Measurements from ENCODE around the gene LPAR1. TPM values are rescaled to one million over a fixed set of nuclear protein-coding genes. Genes with fewer than 3 reads are reported as not detected.

Gene LPAR1
- total RNA-seq, 1 donor from 2014 or later: 23.2 TPM

DNA sequence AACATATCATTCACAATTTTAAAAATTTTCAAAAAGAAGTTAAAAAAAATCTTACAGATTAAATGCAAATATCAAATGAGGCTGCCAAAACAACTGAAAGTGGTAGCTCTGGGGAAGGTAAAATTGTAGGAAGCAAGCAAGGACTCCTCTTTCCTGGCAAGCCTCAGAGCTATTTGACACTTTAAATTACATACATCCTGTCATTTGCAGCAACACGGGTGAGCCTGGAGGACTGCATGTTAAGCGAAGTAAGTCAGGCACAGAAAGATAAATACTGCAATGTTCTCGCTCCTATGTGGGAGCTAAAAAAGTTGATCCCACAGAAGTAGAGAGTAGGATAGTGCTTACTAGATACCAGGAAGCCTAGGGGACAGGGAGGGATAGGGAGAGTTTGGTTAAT is 58.0 kb downstream of the LPAR1 start:
- TF ChIP-seq, protein P1, sequence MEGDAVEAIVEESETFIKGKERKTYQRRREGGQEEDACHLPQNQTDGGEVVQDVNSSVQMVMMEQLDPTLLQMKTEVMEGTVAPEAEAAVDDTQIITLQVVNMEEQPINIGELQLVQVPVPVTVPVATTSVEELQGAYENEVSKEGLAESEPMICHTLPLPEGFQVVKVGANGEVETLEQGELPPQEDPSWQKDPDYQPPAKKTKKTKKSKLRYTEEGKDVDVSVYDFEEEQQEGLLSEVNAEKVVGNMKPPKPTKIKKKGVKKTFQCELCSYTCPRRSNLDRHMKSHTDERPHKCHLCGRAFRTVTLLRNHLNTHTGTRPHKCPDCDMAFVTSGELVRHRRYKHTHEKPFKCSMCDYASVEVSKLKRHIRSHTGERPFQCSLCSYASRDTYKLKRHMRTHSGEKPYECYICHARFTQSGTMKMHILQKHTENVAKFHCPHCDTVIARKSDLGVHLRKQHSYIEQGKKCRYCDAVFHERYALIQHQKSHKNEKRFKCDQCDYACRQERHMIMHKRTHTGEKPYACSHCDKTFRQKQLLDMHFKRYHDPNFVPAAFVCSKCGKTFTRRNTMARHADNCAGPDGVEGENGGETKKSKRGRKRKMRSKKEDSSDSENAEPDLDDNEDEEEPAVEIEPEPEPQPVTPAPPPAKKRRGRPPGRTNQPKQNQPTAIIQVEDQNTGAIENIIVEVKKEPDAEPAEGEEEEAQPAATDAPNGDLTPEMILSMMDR (IDR thresholded peaks at IDR 0.05): no peak
- no peaks in the 10 kb centered on the region for H3K27me3 ChIP-seq (ENCODE audit: low read depth)
- DNase-seq (no peak), ATAC-seq (no peak)
- intact Hi-C loops (cut with DNase I): no loop called here
- H3K4me1 ChIP-seq: no peaks in the 10 kb centered on the region
- H3K27ac ChIP-seq: no peak overlapping the region
- no peaks in the 10 kb centered on the region for H3K9me3 ChIP-seq
- no peaks in the 10 kb centered on the region for H3K36me3 ChIP-seq
- no peak overlapping the region for H3K4me3 ChIP-seq

- no peaks in the 10 kb centered on the region for H3K27me3 ChIP-seq (ENCODE audit: low read depth)
- ATAC-seq (no peak), DNase-seq (no peak)
- no peaks in the 10 kb centered on the region for H3K4me1 ChIP-seq
- no peaks in the 10 kb centered on the region for H3K36me3 ChIP-seq
- no peak overlapping the region for H3K27ac ChIP-seq
- no peak overlapping the region for H3K4me3 ChIP-seq
- TF ChIP-seq, protein P1 (IDR thresholded peaks at IDR 0.05): no peak
- intact Hi-C loops (cut with DNase I): no loop called here
- no peaks in the 10 kb centered on the region for H3K9me3 ChIP-seq
Observed at GRCh38 chr9:110979636-110980035, 58.6 kb downstream of the LPAR1 start.

GRCh38 chr9:110978516-110978915 is 59.8 kb downstream of the LPAR1 start:
- H3K27ac ChIP-seq: no peak overlapping the region
- ATAC-seq (no peak), DNase-seq (no peak)
- intact Hi-C loops (cut with DNase I): no loop called here
- TF ChIP-seq, protein P1 (IDR thresholded peaks at IDR 0.05): no peak
- H3K9me3 ChIP-seq: no peaks in the 10 kb centered on the region
- no peaks in the 10 kb centered on the region for H3K36me3 ChIP-seq
- H3K4me1 ChIP-seq: no peaks in the 10 kb centered on the region
- H3K27me3 ChIP-seq (ENCODE audit: low read depth): no peaks in the 10 kb centered on the region
- H3K4me3 ChIP-seq: no peak overlapping the region

GRCh38 chr9:110977259-110977709 is 61.0 kb downstream of the LPAR1 start:
- TF ChIP-seq, protein P1 (IDR thresholded peaks at IDR 0.05): no peak
- intact Hi-C loops (cut with DNase I): no loop called here
- DNase-seq (no peak), ATAC-seq (no peak)
- Histone ChIP-seq H3K36me3 (no peaks in the 10 kb centered on the region), H3K4me3 (no peak overlapping the region), H3K4me1 (no peaks in the 10 kb centered on the region), H3K27me3 (ENCODE audit: low read depth) (no peaks in the 10 kb centered on the region), H3K27ac (no peak overlapping the region), H3K9me3 (no peaks in the 10 kb centered on the region)

DNA sequence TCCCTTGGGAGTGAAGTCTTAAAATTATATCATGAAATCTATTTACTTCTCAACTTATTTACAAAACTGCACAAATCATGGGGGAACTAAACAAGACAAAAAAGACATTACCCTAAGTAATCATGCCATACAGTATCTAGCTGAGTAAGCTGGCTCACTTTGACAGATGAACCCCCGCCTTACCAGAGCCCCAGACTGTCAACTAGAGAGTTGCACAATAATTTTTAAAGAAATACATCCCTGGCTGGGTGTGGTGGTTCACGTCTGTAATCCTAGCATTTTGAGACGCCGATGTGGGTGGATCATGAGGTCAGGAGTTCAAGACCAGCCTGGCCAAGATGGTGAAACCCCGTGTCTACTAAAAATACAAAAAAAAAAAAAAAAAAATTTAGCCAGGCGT is 62.3 kb downstream of the LPAR1 start:
- Histone ChIP-seq H3K27ac (no peak overlapping the region), H3K4me3 (no peak overlapping the region), H3K9me3 (no peaks in the 10 kb centered on the region), H3K4me1 (no peaks in the 10 kb centered on the region), H3K36me3 (no peaks in the 10 kb centered on the region), H3K27me3 (ENCODE audit: low read depth) (no peaks in the 10 kb centered on the region)
- intact Hi-C loops (cut with DNase I): no loop called here
- peak; percentile 55 to 56 for ATAC-seq
- TF ChIP-seq, protein P1 (IDR thresholded peaks at IDR 0.05): no peak
- no peak for DNase-seq

DNA sequence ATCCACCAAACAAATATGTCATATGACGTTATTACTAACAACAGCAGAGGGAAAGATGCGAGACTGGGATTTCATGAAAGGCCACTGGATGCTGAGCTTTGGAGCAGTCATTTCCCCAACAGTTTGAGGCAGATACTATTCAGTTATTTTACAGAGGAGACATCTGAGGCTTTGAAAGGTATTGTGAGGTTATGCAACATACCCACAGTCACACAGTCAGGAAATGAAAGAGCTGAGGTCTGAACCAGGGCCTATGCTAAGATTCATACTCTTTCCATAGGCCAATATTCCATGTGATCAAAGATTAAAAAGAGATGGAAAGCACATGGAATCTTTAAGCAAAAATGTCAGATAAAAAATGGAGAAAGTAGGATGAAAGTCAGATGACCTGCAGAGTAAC is 63.0 kb downstream of the LPAR1 start:
- no peak overlapping the region for H3K27ac ChIP-seq
- DNase-seq: no peak
- intact Hi-C loops (cut with DNase I): no loop called here
- ATAC-seq: no peak
- H3K27me3 ChIP-seq (ENCODE audit: low read depth): no peaks in the 10 kb centered on the region
- no peaks in the 10 kb centered on the region for H3K4me1 ChIP-seq
- TF ChIP-seq, protein P1 (IDR thresholded peaks at IDR 0.05): no peak
- H3K4me3 ChIP-seq: no peak overlapping the region
- no peaks in the 10 kb centered on the region for H3K36me3 ChIP-seq
- no peaks in the 10 kb centered on the region for H3K9me3 ChIP-seq

All from lower lobe of right lung (tissue), 2 donors.